IMR-90 (cell line): ENCODE data around the gene GNA14. TPM values are rescaled to one million over a fixed set of nuclear protein-coding genes. Genes with fewer than 3 reads are reported as not detected.

Source experiments
- ATAC-seq: fragments of 200-7000 bp; cut with Tn5 transposase; 2 replicates; pipeline ENCODE4 v1.9.1; 2020; ENCODE audit warnings: low read depth, mild to moderate bottlenecking, moderate library complexity
- BruUV-seq: library from RNA; stranded (reverse); fragments of 400-500 nt; replicated peaks from 2 replicates; lab custom pipeline; 2021; lab: Mats Ljungman, UMichigan
- CTCF ChIA-PET: fragments of 300-600 bp; formaldehyde crosslinking; extraction: SDS; loops from one replicate; lab custom pipeline; 2021; ENCODE audit warnings: antibody characterized with exemption; lab: Yijun Ruan, JAX
- POLR2A ChIA-PET: fragments of 300-600 bp; sonication (Branson Sonifier 250); formaldehyde crosslinking; loops from one replicate; lab custom pipeline; 2022; ENCODE audit warnings: antibody characterized with exemption; ENCODE audit not compliant: unreplicated experiment; lab: Charles Lee
- DNase-seq: peaks from one replicate; pipeline ENCODE4 v3.0.0; 2013
- H2AFZ ChIP-seq: replicated peaks from 2 replicates; pipeline ENCODE3; 2013; ENCODE audit warnings: low read length, mild to moderate bottlenecking; ENCODE audit not compliant: poor library complexity
- H2AK5ac ChIP-seq: 2 replicates; pipeline ENCODE4 v1.6.1; 2013; ENCODE audit warnings: low read depth, low read length, inconsistent platforms
- H2AK9ac ChIP-seq: replicated peaks from 2 replicates; pipeline ENCODE3; 2013; ENCODE audit warnings: mild to moderate bottlenecking, low read depth, low read length, moderate library complexity; ENCODE audit not compliant: poor library complexity
- H2BK120ac ChIP-seq: 2 replicates; pipeline ENCODE4 v1.6.1; 2013; ENCODE audit warnings: low read depth, low read length, inconsistent platforms
- H2BK15ac ChIP-seq: 3 replicates; pipeline ENCODE4 v1.6.1; 2013; ENCODE audit warnings: low read depth, low read length, inconsistent platforms
- H2BK20ac ChIP-seq: 2 replicates; pipeline ENCODE4 v1.6.1; 2013; ENCODE audit warnings: low read depth, mild to moderate bottlenecking, inconsistent platforms, low read length, moderate library complexity
- H2BK5ac ChIP-seq: 2 replicates; pipeline ENCODE4 v1.6.1; 2013; ENCODE audit warnings: mild to moderate bottlenecking, low read depth, low read length, inconsistent platforms; ENCODE audit not compliant: poor library complexity, severe bottlenecking
- H3K14ac ChIP-seq: replicated peaks from 2 replicates; pipeline ENCODE4 v1.6.1; 2013; ENCODE audit warnings: low read depth, low read length, inconsistent platforms
- H3K18ac ChIP-seq: 2 replicates; pipeline ENCODE4 v1.6.1; 2013; ENCODE audit warnings: low read depth, low read length, control low read depth
- H3K23ac ChIP-seq: 2 replicates; pipeline ENCODE4 v1.6.1; 2013; ENCODE audit warnings: low read depth, low read length, inconsistent platforms
- H3K27ac ChIP-seq: 2 replicates; pipeline ENCODE4 v1.5.1; 2013; ENCODE audit warnings: mild to moderate bottlenecking, control low read depth, low read length; ENCODE audit not compliant: insufficient read depth
- H3K27me3 ChIP-seq: 2 replicates; pipeline ENCODE4 v1.6.1; 2013; ENCODE audit warnings: low read length; ENCODE audit not compliant: control insufficient read depth, insufficient read depth
- H3K36me3 ChIP-seq: 2 replicates; pipeline ENCODE4 v1.6.1; 2013; ENCODE audit warnings: low read length, mixed read lengths; ENCODE audit not compliant: control insufficient read depth, insufficient read depth
- H3K4ac ChIP-seq: 2 replicates; pipeline ENCODE4 v1.6.1; 2013; ENCODE audit warnings: low read depth, low read length, inconsistent platforms
- H3K4me1 ChIP-seq: 2 replicates; pipeline ENCODE4 v1.6.1; 2013; ENCODE audit warnings: low read length, mixed read lengths; ENCODE audit not compliant: control insufficient read depth, insufficient read depth
- H3K4me2 ChIP-seq: 2 replicates; pipeline ENCODE4 v1.6.1; 2013; ENCODE audit warnings: low read depth, mild to moderate bottlenecking, control low read depth, low read length, moderate library complexity
- H3K4me3 ChIP-seq: 2 replicates; pipeline ENCODE4 v1.5.1; 2013; ENCODE audit warnings: low read depth, mild to moderate bottlenecking, control low read depth, low read length, moderate library complexity; ENCODE audit not compliant: insufficient read depth
- H3K56ac ChIP-seq: 2 replicates; pipeline ENCODE4 v1.6.1; 2013; ENCODE audit warnings: low read length, inconsistent platforms; ENCODE audit not compliant: insufficient read depth; ENCODE audit errors: extremely low read depth
- H3K79me1 ChIP-seq, 2 experiments: 2 replicates each; pipeline ENCODE4 v1.6.1; 2013; ENCODE audit warnings: low read length in 2 of 2, inconsistent platforms in 1 of 2, low read depth in 1 of 2
- H3K9ac ChIP-seq: 2 replicates; pipeline ENCODE4 v1.6.1; 2013; ENCODE audit warnings: low read depth, low read length, control low read depth
- H3K9me1 ChIP-seq: 2 replicates; pipeline ENCODE4 v1.6.1; 2013; ENCODE audit warnings: low read length, inconsistent platforms; ENCODE audit not compliant: insufficient read depth
- H3K9me3 ChIP-seq: 2 replicates; pipeline ENCODE4 v1.6.1; 2013; ENCODE audit warnings: low read length; ENCODE audit not compliant: control insufficient read depth, insufficient read depth
- H4K20me1 ChIP-seq: 2 replicates; pipeline ENCODE4 v1.6.1; 2013; ENCODE audit warnings: low read length, inconsistent platforms; ENCODE audit not compliant: insufficient read depth
- H4K5ac ChIP-seq: 2 replicates; pipeline ENCODE4 v1.6.1; 2013; ENCODE audit warnings: mild to moderate bottlenecking, low read depth, low read length, control low read depth
- H4K8ac ChIP-seq, 2 experiments: 2 replicates each; pipeline ENCODE4 v1.6.1; 2013; ENCODE audit warnings: low read depth in 2 of 2, low read length in 2 of 2, control low read depth in 1 of 2, inconsistent platforms in 1 of 2
- H4K91ac ChIP-seq: 2 replicates; pipeline ENCODE4 v1.6.1; 2013; ENCODE audit warnings: low read depth, low read length, inconsistent platforms; ENCODE audit not compliant: insufficient read depth
- BHLHE40 ChIP-seq: fragments of 150-350 bp; IDR thresholded peaks from 2 replicates; pipeline ENCODE4 v1.6.1; 2016; ENCODE audit warnings: mild to moderate bottlenecking, low read depth, low read length
- CEBPB ChIP-seq: IDR thresholded peaks from 2 replicates; pipeline ENCODE4 v1.6.1; 2012; ENCODE audit warnings: low read depth, low read length, improper control_type of control experiment
- CHD1 ChIP-seq: IDR thresholded peaks from 2 replicates; pipeline ENCODE4 v1.6.1; 2012; ENCODE audit warnings: low read depth, low read length, improper control_type of control experiment
- CTCF ChIP-seq: conservative IDR thresholded peaks from 2 replicates; pipeline ENCODE4 v1.5.1; 2012; ENCODE audit warnings: mild to moderate bottlenecking, low read depth, low read length, improper control_type of control experiment
- ELK1 ChIP-seq: fragments of 150-350 bp; IDR thresholded peaks from 2 replicates; pipeline ENCODE4 v1.6.1; 2016; ENCODE audit warnings: low read depth, mild to moderate bottlenecking, low read length, moderate library complexity, borderline replicate concordance
- MAFK ChIP-seq: IDR thresholded peaks from 2 replicates; pipeline ENCODE4 v1.6.1; 2012; ENCODE audit warnings: low read depth, low read length, improper control_type of control experiment
- MXI1 ChIP-seq: IDR thresholded peaks from 2 replicates; pipeline ENCODE4 v1.6.1; 2012; ENCODE audit warnings: low read depth, mild to moderate bottlenecking, low read length, moderate library complexity, borderline replicate concordance
- NFE2L2 ChIP-seq: fragments of 150-350 bp; IDR thresholded peaks from 2 replicates; pipeline ENCODE4 v1.6.1; 2016; ENCODE audit warnings: low read depth, mild to moderate bottlenecking, low read length
- POLR2A ChIP-seq: IDR thresholded peaks from 2 replicates; pipeline ENCODE4 v1.6.1; 2012; ENCODE audit warnings: mild to moderate bottlenecking, low read depth, low read length
- RCOR1 ChIP-seq: IDR thresholded peaks from 2 replicates; pipeline ENCODE4 v1.6.1; 2012; ENCODE audit warnings: mild to moderate bottlenecking, low read length, improper control_type of control experiment; ENCODE audit not compliant: insufficient replicate concordance
- RFX5 ChIP-seq: IDR thresholded peaks from 2 replicates; pipeline ENCODE4 v1.8.0; 2012; ENCODE audit warnings: low read depth, mild to moderate bottlenecking, low read length, moderate library complexity
- SMC3 ChIP-seq: fragments of 150-350 bp; IDR thresholded peaks from 2 replicates; pipeline ENCODE4 v1.6.1; 2016; ENCODE audit warnings: low read depth, mild to moderate bottlenecking, antibody characterized with exemption, low read length, moderate library complexity
- USF2 ChIP-seq: fragments of 150-350 bp; IDR thresholded peaks from 2 replicates; pipeline ENCODE4 v1.6.1; 2017; ENCODE audit warnings: mild to moderate bottlenecking, antibody characterized with exemption, low read length, low read depth
- WGBS, 2 experiments: methylation state at CpG; one replicate each; pipeline versions ENCODE4 v1.1.5 to v1.1.7; 2013; ENCODE audit warnings: missing lambda C conversion rate in 2 of 2; ENCODE audit not compliant: insufficient read length in 1 of 2; ENCODE audit errors: extremely low coverage in 2 of 2; 5-methylcytosine and 5-hydroxymethylcytosine counted together
- dilution Hi-C: fragments of 300-500 bp; cut with HindIII; formaldehyde crosslinking; loops from one replicate; pipeline ENCODE4 v1.14.3; 2018; ENCODE audit warnings: low sequenced_read_pairs; ENCODE audit not compliant: unreplicated experiment
- in situ Hi-C: fragments of 300-500 bp; cut with MboI; formaldehyde crosslinking; loops from 3 replicates; pipeline ENCODE4 v1.14.3; 2019; ENCODE audit warnings: low sequenced_read_pairs, inconsistent platforms, mixed read lengths
- intact Hi-C: fragments of 100-400 bp; cut with micrococcal nuclease; formaldehyde crosslinking; loops from 2 replicates; pipeline ENCODE4 v1.10.0; 2022
- polyA plus RNA-seq, 3 experiments: library from polyadenylated mRNA; depleted of rRNA; stranded (reverse); fragments of >200 nt; gene quantifications; 2 replicates each; pipeline ENCODE4 v1.2.3, GENCODE V29; 2012; ENCODE audit warnings: low replicate concordance in 1 of 3
- total RNA-seq: library from RNA; depleted of rRNA; stranded (reverse); fragments of >200 nt; gene quantifications from 2 replicates; pipeline ENCODE4 v1.2.3, GENCODE V29; 2012

The GNA14 gene
- total and polyA plus RNA-seq, 2 of the 4 experiments (the other 2 are of a cell fraction) = under 0.01 to 0.03 TPM

- Histone ChIP-seq H2BK5ac (no peak overlapping the region), H2AFZ (no peak overlapping the region), H3K9ac (no peak overlapping the region), H3K56ac (no peak overlapping the region), H2BK120ac (no peak overlapping the region), H3K4ac (no peak overlapping the region), H3K14ac (no peak overlapping the region), H2BK20ac (no peak overlapping the region), H2BK15ac (no peak overlapping the region), H4K20me1 (no peaks in the 10 kb centered on the region), H3K27me3 (no peaks in the 10 kb centered on the region), H3K4me2 (no peak overlapping the region), H3K27ac (no peak overlapping the region), H4K5ac (no peak overlapping the region), H3K79me1 (no peaks in the 10 kb centered on the region), H3K9me3 (no peaks in the 10 kb centered on the region), H3K4me3 (no peak overlapping the region), H3K4me1 (no peaks in the 10 kb centered on the region), H3K9me1 (no peaks in the 10 kb centered on the region), H3K23ac (no peak overlapping the region), H3K18ac (no peak overlapping the region), H4K8ac (no peak overlapping the region), H2AK9ac (no peak overlapping the region), H3K36me3 (no peaks in the 10 kb centered on the region), H2AK5ac (no peak overlapping the region), H4K91ac (no peak overlapping the region)
- DNase-seq (no peak), ATAC-seq (no peak)
- intact Hi-C loops (no loop called here), dilution Hi-C loops (no loop called here), in situ Hi-C loops (no loop called here)
- TF ChIP-seq MXI1 = no peak
- no peak for TF ChIP-seq POLR2A
- no peak for TF ChIP-seq USF2
- TF ChIP-seq ELK1 = no peak
- TF ChIP-seq CHD1 = no peak
- TF ChIP-seq BHLHE40 = no peak
- no peak for TF ChIP-seq RFX5
- TF ChIP-seq SMC3 = no peak
- no peak for TF ChIP-seq CTCF
- TF ChIP-seq NFE2L2 = no peak
- TF ChIP-seq CEBPB = no peak
- TF ChIP-seq MAFK = no peak
- TF ChIP-seq RCOR1 = no peak
- POLR2A ChIA-PET = no interaction called here
- BruUV-seq = no TSS peak
- CTCF ChIA-PET = no interaction called here
- no CpG with 5 or more reads among the region's 1 CpG for WGBS, 2 experiments
These were observed 149.2 kb downstream of the GNA14 start for GRCh38 chr9:77498891-77499290.
